ENCODE results near the gene RTN4R.
"Not testable (repeated sequence)": the region's sequence is repeated elsewhere in the genome, so short reads cannot be mapped to it uniquely, and the experiment has no call there.

The RTN4R gene

DNA sequence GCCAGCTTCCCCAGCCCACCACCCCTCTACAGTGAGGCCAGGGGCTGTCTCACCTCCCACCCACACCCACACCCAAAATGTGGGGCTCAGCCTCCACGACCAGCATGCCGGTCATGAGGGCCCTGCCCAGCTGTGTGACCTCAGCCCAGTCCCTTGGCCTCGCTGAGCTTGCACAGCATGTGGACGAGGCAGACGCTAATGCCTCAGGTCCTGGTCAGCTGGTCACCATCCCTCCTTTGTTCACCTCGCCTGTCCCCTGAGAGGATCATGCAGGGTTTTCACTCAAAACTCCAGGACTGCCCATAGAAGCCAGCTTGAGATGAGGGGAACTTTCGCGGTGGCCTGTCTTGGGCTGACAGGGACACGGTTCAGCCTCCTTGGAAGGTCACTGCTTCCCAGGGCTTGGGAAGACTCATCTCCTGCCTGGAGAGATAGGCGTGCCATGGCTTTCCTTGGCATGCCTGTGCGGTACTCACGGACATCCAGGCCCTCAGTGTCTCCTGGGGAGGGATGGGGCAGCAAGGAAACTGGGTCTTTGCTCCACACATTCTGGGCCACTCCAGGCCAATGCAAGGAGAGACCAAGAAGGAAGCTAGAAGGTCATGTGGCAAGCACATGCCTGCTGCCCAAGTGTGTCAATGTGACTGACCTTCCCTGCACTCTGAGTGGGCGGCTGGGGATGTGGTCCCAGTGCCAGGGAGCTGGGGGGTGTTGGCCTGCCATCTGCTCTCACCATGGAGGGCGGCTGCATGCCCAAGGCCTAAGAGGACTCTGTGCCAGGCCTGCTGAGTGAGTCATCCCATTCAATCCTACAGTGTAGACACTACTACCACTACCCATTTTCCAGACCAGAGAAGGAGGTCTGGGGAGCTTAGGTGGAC lies 3.2 kb upstream of the RTN4R start:
- no peak for DNase-seq (ENCODE audit: low read depth, low spot score)

DNA sequence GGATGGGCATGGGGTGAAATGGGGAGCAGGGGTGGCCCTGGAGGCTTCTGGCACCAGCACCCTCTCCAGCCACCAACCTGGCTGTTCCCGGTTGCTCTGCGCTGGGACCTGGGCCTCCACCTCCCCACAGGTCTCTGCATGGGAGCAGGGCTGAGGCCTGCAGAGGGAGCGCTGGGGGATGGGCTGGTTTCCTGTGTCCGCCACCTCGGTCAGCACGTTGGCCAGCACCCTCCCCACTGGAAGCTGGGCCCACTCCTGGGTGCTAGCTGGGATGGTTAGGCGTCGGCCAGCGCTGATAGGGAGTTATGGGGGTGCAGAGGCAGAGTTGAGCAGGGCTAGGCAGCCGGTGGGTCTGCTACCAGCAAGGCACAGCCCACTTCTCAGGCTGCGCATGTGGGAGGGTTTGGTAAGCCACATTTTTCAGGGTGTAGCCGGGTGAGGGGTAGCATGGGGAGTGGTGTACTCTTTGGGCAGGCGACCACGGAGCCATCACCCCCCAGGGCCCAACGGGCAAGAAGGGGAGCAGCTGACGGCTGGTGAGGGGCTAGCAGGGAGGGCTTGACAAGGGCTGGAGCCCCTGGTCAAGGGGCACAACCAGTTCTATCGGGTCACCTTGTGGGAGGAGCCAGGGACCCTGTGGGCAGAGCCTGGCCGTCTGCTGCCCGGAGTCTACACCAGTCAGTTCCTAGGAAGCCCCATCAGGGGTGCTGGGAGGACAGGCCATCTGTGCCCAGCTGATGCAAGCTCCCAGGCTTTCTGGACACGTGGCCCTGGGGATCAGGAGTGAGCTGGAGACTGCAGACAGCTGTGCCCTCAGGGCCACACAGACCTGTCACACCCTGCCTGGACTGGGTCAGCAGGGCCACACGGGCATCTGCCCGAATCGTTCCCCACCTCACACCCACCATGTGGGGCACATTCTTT lies 2.3 kb upstream of the RTN4R start:
- DNase-seq (ENCODE audit: low read depth, low spot score) = not testable (repeated sequence)

DNA sequence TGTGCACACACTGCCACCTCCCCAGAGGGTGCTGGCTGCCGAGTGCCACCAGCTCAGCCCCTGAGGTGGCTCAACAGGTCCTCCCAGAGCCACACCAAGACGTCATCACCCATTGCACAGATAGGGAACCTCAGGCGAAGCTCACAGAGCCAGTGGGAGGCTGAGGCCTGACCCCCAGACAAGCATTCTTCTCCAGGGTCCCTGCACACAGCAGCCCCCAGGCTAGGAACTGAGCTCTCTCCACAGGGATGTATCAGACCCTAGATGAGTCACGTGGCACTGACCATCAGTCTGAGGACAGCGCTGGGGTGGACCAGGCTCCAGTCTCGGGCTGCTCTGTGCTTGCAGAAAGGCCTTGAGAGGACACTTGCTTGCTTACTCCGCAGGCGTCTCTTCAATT lies 1.6 kb upstream of the RTN4R start:
- not testable (repeated sequence) for DNase-seq (ENCODE audit: low read depth, low spot score)

DNA sequence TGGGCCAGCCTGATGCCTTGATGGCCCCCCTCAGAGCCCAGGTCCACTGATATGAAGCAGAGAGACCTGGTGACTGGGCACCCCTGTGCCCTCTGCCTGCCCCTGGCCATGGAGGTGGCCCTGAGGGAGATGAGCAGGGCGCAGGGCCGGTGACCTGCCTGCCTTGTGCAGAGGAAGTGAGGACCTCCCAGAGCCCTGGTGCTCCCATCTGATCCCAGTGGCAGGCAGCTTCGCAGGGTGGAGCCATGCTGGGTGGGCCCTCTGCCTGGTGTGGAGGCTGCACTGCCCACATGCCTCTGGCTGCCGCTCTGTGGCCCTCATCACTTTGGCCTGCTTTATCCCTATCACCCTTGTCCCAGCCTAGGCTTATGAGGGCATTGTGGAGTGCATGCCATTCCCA lies 1.1 kb upstream of the RTN4R start:
- DNase-seq (ENCODE audit: low read depth, low spot score) = not testable (repeated sequence)

DNA sequence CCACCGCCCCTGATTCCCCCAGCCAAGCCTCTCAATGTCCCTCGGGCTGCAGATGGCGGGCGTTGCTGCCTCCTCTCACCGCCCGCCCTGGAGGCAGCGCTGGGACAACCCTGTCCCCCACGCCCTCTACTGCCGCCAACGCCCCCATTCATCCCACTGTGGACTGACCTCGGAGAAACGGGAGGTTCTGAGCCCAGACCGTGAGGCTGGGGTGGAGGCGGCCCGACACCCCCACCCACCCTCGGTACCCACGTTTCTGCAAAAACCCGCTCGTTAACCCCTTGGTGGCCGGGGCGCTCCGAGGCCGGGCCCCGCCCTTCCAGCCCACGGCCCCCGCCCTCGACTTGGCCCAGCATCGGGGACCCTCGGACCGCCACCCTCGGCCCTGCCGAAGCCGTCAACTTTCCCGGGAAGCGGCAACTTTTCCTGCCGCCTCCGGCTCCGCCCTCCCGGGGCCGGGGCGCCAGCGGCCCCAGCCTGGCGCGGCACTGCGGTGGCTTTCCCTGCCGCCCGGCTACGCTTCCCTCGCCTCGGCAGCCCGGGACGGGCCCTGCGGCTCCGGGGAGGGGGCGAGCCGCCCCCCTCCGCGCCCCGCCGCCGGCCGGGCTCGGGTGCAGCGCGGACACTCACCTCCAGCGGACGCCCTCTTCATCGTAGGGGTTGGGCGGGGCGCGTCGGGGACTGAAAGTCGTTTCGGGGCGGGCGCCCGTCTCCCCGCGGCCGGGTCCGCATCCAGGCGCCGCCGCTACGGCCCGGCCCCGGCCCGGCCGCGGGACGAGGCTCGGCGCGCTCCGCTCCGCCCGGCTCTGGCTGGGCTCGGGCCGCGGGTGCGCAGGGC lies 458 bp downstream of the RTN4R start:
- DNase-seq (ENCODE audit: low read depth, low spot score) = no peak

GRCh38 chr22:20266667-20267440 lies 1.3 kb downstream of the RTN4R start:
- not testable (repeated sequence) for DNase-seq (ENCODE audit: low read depth, low spot score)

DNA sequence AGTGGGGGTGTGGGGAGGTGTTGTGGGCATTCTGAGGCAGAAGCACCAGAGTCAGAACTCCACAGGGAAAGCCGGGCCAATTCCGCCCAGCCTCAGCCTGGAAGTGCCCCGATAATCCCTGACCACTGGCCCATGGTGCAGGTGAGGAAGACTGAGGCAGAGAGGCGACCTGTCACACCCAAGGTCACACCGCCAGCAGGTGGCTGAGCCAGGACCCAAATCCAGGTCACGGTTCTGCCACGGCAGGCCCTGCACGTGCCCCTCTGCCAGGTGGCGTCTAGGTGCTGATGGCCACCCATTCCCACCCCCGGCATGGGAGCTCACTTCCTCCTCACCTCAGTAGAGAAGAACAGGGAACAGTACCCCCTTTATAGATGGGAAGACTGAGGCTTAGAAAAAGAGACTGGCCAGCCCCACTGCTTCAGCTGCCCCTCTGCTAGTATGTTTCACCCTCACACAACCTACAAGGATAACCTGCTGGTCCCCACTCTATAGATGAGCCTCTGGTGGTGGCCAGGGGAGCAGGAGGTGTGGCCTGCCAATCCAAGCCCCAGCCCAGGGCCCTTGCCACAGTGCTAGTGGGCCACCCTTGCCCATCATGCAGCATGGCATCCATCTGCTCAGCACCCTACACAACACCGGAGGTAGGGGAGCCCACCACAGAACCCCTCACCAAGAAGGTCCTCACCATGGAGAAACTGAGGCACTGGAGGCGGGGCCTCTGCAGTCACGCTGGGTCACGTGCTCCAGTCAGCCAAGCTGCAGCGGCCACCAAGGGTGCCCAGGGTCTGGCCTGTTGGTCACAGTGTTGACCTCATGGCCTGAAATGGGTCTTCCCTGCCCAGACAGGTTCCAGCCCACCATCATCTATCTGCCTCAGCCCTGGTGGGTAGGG lies 2.1 kb downstream of the RTN4R start:
- DNase-seq (ENCODE audit: low read depth, low spot score) = not testable (repeated sequence)

DNA sequence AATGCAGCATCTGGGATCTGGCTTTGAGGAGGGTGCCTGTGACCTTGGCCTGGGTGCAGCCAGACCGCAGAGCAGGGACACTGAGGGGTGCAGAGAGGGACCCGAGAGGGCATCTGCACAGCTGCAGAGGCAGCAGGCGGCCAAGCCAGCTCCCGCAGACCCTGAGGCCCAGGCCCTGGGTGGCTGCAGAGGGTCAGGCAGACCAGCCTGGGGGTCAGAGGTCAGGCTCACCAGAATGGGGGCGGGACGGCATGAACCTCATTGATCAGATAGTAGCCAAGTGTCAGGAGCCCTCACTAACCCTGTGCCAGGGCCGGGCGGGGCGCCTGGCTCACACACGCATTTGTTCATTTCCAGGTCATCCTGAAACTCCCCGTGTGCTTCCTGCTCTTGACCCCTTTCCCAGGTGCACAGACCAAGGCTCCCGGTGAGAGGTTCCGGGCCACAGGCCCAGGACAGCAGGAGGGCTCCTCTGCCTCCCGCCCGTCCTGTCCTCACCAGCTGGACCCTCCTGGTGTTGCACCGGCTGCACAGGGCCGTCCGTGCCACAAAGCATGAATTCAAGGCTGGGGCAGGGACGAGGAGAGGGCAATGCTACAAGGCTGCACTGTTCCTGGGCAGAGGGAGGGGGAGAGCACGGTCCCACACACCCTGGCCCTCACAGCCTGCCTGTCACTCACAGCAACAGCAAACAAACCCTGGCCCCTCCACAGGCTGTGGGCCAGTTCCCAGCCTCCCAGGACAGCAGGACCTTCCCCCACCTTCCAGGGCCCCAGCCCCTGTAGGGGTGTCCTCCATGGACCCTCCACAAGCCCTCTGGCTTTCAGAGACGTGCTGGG lies 3.3 kb downstream of the RTN4R start:
- no peak for DNase-seq (ENCODE audit: low read depth, low spot score)

- DNase-seq (ENCODE audit: low read depth, low spot score) = not testable (repeated sequence)
Observed at GRCh38 chr22:20263404-20264281, 4.5 kb downstream of the RTN4R start.

DNA sequence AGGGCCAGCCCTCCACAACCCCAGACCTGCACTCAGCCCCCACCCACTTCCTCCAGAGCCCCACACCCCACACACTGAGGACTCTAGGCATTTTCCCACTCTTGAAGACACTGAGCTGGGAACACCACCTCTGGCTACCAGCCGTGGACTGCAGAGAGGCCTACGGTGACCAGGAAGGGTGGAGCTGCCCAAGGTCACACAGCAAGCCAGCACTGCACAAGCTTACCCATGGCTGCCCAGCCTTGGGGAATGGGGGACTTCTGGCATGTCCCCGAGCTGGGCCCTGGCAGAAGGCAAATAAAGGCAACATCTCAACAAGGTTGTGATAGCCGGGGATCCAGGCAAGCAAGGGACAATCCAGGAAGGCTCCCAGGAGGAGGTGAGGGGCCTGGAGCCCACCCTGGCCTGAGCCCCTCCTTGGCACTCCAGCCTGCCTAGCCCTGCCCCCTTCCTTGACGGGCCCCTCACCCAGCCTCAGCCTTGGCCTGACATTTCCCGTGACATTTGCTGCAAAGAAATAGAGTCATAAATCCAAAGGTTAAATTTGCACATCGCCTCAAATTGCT lies 5.5 kb downstream of the RTN4R start:
- DNase-seq (ENCODE audit: low read depth, low spot score) = no peak

DNA sequence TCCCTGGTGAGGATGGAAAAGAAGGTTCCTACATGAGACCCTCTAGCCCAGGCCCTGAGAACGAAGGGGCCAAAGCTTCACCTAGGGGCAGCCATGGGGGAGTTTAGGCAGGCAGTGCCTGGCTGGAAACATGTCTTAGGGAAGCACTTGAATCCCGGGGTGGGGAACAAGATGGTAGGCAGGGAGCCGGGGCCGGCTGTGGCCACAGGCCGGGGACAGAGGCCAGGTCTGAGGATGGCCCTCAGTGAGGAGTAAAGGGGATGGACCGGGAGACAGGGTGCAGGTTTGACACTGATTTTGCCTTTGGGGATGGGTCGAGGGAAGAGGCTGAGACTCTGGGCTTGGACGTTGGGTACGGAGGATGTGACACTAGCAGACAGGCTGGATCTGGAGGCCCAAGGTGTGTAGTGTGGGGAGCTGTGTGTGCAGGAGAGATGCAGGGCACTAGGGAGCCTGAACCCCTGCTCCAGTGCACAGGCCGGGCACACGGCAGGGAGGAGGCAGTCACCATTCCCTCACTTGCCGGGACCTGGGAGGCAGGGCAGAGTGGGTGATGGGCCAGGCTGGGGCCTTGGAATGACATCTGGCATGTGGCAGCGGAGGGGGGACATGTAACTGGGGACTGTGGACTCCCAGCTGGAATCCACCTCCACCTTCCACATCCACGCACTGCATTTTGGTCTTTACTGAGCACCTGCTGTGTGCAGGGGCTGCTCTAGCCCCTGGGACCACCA lies 6.1 kb downstream of the RTN4R start:
- DNase-seq (ENCODE audit: low read depth, low spot score) = no peak

DNA sequence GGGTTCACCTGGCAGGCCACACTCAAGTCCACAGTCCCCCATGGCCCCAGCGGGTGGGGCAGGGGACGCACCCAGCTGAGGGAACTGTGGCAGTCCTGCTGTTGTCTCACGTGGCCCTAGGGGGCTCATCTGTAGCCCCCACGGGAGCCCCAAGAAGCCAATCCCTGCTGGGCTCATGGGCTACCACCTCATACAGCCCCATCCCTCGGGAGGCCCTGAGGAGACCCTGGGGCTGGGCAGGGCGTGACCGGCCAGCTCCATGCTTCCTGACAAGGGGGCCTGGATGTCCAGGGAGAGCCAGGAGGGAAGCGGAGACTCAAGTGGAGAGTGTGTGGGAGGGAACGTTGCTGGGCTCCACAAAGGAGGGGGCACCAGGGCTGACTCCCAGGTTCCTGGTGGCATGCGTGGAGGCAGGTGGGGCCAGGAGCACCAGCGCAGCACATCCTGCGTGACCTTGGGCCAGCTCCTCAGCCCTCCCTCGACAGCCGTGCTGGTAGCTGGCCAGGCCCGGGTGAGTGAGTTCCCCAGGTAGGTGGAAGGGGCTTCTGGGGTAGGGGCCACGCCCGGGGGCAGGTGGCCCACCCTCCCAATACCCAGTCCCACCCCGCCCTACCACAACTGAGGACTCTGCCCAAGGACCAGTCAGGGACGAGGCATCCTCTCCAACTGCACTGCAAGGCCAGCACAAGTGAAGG lies 7.9 kb downstream of the RTN4R start:
- DNase-seq (ENCODE audit: low read depth, low spot score) = no peak

DNA sequence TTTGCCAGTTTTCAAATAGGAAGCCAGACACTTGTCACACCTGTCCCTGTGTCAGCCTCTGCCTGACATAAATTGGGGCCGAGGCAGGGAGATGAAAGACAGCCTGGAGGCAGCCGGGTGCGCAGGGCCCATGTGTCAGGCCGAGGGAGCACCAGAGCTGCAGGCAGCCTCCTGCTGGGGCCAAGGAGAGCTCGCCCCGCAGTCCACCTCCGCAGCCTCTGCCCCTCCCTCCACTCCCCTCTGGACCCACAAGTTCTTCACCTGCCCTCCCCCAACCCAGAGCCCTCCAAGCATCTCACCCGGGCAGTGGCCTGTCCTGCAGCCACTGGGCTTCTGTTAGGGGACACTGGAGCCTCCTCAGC lies 8.8 kb downstream of the RTN4R start:
- no peak for DNase-seq (ENCODE audit: low read depth, low spot score)

DNA sequence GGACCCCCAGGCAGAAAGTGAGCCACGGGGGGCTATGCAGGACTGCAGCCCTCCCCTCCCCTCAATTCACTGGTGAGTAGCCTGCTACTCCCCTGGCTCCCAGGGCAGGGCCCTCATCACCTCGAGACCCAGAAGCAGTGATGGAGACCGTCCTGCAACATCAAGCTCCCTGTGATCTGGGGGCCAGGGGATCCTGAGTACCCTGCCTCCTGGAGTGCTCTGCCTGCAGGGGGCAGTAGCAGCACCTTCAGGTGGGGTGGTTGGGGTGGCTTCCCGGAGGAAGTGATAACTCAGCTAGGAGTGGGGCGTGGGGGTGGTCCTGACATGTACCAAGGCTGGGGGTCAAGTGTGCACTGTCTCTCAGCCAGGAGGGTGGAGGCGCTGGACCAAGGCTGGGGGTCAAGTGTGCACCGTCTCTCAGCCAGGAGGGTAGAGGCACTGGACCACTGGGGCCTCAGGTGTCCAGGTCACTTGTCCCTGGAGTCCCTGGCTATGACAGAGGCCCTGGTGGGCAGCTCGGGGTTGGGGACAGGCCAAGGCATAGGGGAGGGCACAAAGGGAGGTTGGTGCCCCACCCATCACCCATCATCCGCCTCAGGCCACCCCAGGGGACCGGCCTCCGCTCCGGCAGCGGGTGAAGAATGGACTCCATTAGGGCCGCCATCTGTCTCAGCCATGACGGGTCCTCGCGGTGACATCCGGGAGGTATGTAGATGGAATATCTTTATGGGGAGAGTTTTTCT lies 9.4 kb downstream of the RTN4R start:
- no peak for DNase-seq (ENCODE audit: low read depth, low spot score)

DNA sequence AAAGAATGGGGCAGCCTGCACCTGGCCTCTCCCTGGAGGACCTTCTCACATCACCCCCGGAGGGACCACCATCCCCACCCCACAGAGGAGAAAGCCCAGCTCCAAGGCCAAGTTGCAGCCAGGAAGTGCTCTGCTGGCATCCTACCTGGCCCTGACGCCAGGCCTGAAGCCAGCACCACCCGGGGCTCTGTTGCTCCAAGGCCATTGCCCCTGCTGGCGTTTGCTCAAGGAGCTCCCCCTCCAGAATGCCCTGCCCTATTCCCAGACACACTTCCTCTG lies 10.2 kb downstream of the RTN4R start:
- DNase-seq (ENCODE audit: low read depth, low spot score) = no peak
